Heart left ventricle (tissue), 16 donors: Measurements from ENCODE around the gene ZCCHC2. TPM values are rescaled to one million over a fixed set of nuclear protein-coding genes. Genes with fewer than 3 reads are reported as not detected.

Experiments used
- ATAC-seq, 4 donors: fragments of 200-7000 bp; cut with Tn5 transposase; one replicate each; pipeline ENCODE4 v1.9.1; 2020 to 2022; ENCODE audit warnings: moderate library complexity in 4 of 4, mild to moderate bottlenecking in 3 of 4, moderate number of reproducible peaks in 1 of 4
- DNase-seq, 5 donors: peaks; one replicate each; pipeline ENCODE4 v3.0.0-alpha.2; 2020
- H3K27ac ChIP-seq, 12 donors: fragments of 200-600 bp; sonication (generic) in 4 of 12; one replicate each; pipeline versions ENCODE4 v1.5.0 to v1.8.0; 2016 to 2022; ENCODE audit warnings: mild to moderate bottlenecking in 2 of 12
- H3K27me3 ChIP-seq, 9 donors: fragments of 200-600 bp; sonication (generic) in 2 of 9; one replicate each; pipeline versions ENCODE4 v1.5.1 to v1.8.0; 2016 to 2022; ENCODE audit warnings: mild to moderate bottlenecking in 3 of 9
- H3K36me3 ChIP-seq, 9 donors: fragments of 200-600 bp; sonication (generic) in 2 of 9; one replicate each; pipeline versions ENCODE4 v1.5.0 to v1.8.0; 2018 to 2022; ENCODE audit warnings: mild to moderate bottlenecking in 2 of 9
- H3K4me1 ChIP-seq, 12 donors: fragments of 200-600 bp; sonication (generic) in 4 of 12; one replicate each; pipeline versions ENCODE4 v1.5.0 to v1.8.0; 2016 to 2022; ENCODE audit warnings: mild to moderate bottlenecking in 3 of 12
- H3K4me3 ChIP-seq, 12 donors: fragments of 200-600 bp; sonication (generic) in 4 of 12; one replicate each; pipeline versions ENCODE4 v1.5.0 to v1.8.0; 2017 to 2022; ENCODE audit warnings: mild to moderate bottlenecking in 9 of 12, moderate library complexity in 4 of 12
- H3K9me3 ChIP-seq, 12 donors: fragments of 200-600 bp; sonication (generic) in 4 of 12; one replicate each; pipeline versions ENCODE4 v1.5.0 to v1.8.0; 2016 to 2022; ENCODE audit warnings: mild to moderate bottlenecking in 1 of 12
- POLR2A ChIP-seq, 2 donors: fragments of 450-650 bp; IDR thresholded peaks; one replicate each; pipeline ENCODE4 v1.6.1; 2017; ENCODE audit warnings: antibody characterized with exemption in 2 of 2, mild to moderate bottlenecking in 2 of 2, moderate library complexity in 2 of 2
- WGBS, 4 donors: extraction: QIAGEN DNeasy Blood & Tissue Kit in 2 of 4; methylation state at CpG; one replicate each; pipeline versions ENCODE4 v1.1.5 to v1.1.7; 2013 to 2018; 5-methylcytosine and 5-hydroxymethylcytosine counted together
- intact Hi-C, 10 donors: fragments of 100-400 bp; cut with DNase I; formaldehyde crosslinking; loops; one replicate each; pipeline versions ENCODE4 v1.11.1 to v1.14.2; 2022
- polyA plus RNA-seq, 2 donors: library from polyadenylated mRNA; stranded (reverse); fragments of 200-250 nt; gene quantifications; one replicate each; pipeline ENCODE4 v1.2.3, GENCODE V29; 2013
- total RNA-seq, 9 donors: library from RNA; depleted of rRNA in 2 of 9; stranded (reverse); fragments of >200 nt in 2 of 9; fragmentation: NEBNext Ultra II Directional in 3 of 9; extraction: Animal tissue kit (Norgen Biotek cat#: 25700) in 3 of 9; gene quantifications; one replicate each; pipeline versions ENCODE4 v1.1.0 to v1.2.4, GENCODE V29; 2016 to 2023
- TF ChIP-seq, protein P1 (sequence below), 12 donors: fragments of 200-600 bp; sonication (generic) in 4 of 12; IDR thresholded peaks; one replicate each; pipeline versions ENCODE4 v1.5.0 to v1.8.0; 2018 to 2022; ENCODE audit warnings: antibody characterized with exemption in 12 of 12, mild to moderate bottlenecking in 5 of 12
- donor health status: ischemic (EF 13 %, LVEDD 7.1; RV severe dilation, severe dysfunction).
- donor health status: healthy with polysubstance abuse.
- donor health status: DM: no; HTN: yes; CAD: no.
- donor health status: DM: no; HTN: no; CAD: no.
- donor health status: ischemic (EF 25% LVEDD 6.9; RV normal size, moderate dysfunction).
- donor health status: ischemic (EF 25% LVEDD 5.7; RV mildly dilated, moderate dysfunction).
- donor health status: healthy.
- donor health status: DM: yes; HTN: yes; CAD: no.
- donor health status: ischemic (EF 35%, LVEDD 5.7; RV mildly dilated, moderate dysfunction).
- donor health status: nonischemic (EF 11% LVEDD 7.7; RV severe dilation, severe dysfunction).
- donor health status: DM: yes; HTN: yes; CAD: no.
- donor health status: PGD.
- donor health status: ischemic (EF 29% LVEDD 5.4; RV normal size, mild dysfunction).
- donor health status: nonischemic (EF 23%, LVEDD 6.1; RV moderate dilation, normal function).

ZCCHC2 gene
- total and polyA plus RNA-seq, 11 donors, result 5.6 to 27.5 (median 18.6) TPM

DNA sequence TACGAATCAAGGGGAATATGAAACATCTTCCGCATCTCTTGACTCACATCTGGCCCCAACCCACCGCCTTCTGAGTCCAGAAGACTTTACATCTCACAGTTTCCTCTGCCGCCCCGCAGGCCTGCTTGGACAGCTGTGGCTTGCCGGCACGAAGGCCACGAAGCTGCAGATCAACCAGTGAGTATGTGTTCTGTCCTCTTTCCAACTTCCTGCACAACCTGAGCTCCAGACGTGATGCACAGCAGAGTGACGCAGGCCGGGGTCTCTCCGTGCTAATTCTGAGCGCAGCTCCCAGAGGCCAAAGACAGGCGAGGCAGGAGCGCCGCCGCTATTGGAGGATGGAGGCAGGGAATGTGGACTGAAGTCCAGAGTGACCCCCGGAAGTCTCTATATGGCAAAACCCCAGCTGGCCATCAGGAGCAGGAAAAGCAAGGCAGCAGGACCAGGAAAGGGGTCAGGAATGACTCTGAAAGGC is 93.5 kb downstream of the ZCCHC2 start:
- TF ChIP-seq, protein P1, sequence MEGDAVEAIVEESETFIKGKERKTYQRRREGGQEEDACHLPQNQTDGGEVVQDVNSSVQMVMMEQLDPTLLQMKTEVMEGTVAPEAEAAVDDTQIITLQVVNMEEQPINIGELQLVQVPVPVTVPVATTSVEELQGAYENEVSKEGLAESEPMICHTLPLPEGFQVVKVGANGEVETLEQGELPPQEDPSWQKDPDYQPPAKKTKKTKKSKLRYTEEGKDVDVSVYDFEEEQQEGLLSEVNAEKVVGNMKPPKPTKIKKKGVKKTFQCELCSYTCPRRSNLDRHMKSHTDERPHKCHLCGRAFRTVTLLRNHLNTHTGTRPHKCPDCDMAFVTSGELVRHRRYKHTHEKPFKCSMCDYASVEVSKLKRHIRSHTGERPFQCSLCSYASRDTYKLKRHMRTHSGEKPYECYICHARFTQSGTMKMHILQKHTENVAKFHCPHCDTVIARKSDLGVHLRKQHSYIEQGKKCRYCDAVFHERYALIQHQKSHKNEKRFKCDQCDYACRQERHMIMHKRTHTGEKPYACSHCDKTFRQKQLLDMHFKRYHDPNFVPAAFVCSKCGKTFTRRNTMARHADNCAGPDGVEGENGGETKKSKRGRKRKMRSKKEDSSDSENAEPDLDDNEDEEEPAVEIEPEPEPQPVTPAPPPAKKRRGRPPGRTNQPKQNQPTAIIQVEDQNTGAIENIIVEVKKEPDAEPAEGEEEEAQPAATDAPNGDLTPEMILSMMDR (IDR thresholded peaks at IDR 0.05), result no peak
- no peak for TF ChIP-seq POLR2A (IDR thresholded peaks at IDR 0.05)
- Histone ChIP-seq H3K27me3 (peaks cover 0 to 4% (median 0%) of the 10 kb centered on the region in 9 donors), H3K9me3 (no peaks in the 10 kb centered on the region), H3K4me3 (peak overlapping the region in 1 of 12 donors; percentile 13), H3K4me1 (peaks cover 0 to 22% (median 13%) of the 10 kb centered on the region in 12 donors), H3K36me3 (no peaks in the 10 kb centered on the region), H3K27ac (peak overlapping the region in 6 of 12 donors; percentile 30 to 64 (median 50))
- intact Hi-C loops, result loop anchor here in 1 of 10 donors (10.0 kb wide), 1 partner anchor 88 kb away; no protein-coding TSS in a partner anchor
- DNase-seq (peak in 4 of 5 donors; percentile 48 to 65 (median 56)), ATAC-seq (peak in 3 of 4 donors; percentile 33 to 75 (median 74))
- 63 to 74% (median 69%) methylated on average over 18 of the region's 18 CpGs for WGBS, 4 donors

DNA sequence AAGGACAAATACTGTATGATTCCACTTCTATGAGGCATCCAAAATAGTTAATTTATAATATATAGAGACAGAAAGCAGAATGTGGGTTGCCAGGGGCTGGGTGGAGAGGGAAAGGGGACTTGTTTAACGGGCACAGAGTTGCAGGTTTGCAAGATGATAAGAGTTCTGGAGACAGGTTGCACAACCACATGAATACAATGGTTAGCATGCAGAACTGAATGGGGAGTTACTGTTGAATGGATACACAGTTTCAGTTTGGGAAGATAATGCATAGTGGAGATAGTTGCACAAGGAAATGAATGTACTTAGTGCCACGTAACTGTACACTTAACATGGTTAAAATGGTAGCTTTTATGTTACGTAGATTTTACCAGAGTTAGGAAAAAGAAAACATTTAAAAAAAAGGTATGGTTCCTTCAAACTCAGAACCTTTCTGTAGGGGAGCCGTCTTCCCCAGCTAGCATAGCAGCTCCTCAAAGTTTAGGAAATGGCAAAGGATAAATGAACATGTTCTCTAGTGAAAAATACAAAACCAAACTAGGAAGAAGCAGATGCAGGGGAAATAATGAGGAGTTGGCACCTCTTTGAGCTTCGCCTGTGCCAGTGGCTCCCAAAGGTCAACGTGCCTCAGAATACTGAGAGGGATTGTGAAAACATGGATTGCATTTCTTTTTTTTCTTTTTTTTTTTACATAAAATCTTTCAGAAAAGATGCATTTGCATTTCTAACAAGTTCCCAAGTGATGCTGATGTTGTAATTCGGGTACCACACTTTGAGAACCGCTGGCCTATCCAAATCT is 95.2 kb downstream of the ZCCHC2 start:
- no peak for DNase-seq
- TF ChIP-seq, protein P1 (IDR thresholded peaks at IDR 0.05), result no peak
- TF ChIP-seq POLR2A (IDR thresholded peaks at IDR 0.05), result no peak
- no peaks in the 10 kb centered on the region for H3K27me3 ChIP-seq
- no peak overlapping the region for H3K27ac ChIP-seq
- ATAC-seq, result no peak
- H3K36me3 ChIP-seq, result no peaks in the 10 kb centered on the region
- H3K9me3 ChIP-seq, result no peaks in the 10 kb centered on the region
- intact Hi-C loops, result loop anchor here in 1 of 10 donors (10.0 kb wide), 1 partner anchor 87 kb away; no protein-coding TSS in a partner anchor
- 88 to 92% (median 89%) methylated on average over 8 of the region's 8 CpGs for WGBS, 4 donors
- peaks cover 0 to 17% (median 0%) of the 10 kb centered on the region in 12 donors for H3K4me1 ChIP-seq
- no peak overlapping the region for H3K4me3 ChIP-seq

DNA sequence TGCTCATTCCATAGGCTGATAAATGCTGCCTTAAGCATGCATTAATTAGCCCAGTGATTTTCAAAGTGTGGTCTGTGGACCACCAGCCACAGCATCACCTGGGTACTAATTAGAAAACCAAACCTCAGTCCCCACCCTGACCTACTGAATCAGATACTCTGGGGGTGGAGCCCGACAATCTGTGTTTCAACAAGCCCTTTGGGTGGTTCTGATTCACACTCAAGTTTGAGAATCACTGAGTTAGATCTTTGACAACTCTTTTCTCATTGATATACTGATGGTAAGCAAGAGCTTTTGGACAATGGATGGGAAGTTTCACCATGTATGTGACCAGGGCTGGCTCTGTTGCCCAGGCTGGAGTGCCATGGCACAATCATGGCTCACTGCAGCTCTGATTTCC is 95.9 kb downstream of the ZCCHC2 start:
- Histone ChIP-seq H3K4me3 (no peak overlapping the region), H3K36me3 (no peaks in the 10 kb centered on the region), H3K27ac (no peak overlapping the region), H3K27me3 (no peaks in the 10 kb centered on the region), H3K9me3 (no peaks in the 10 kb centered on the region), H3K4me1 (peaks cover 0 to 17% (median 0%) of the 10 kb centered on the region in 12 donors)
- TF ChIP-seq POLR2A (IDR thresholded peaks at IDR 0.05), result no peak
- TF ChIP-seq, protein P1 (IDR thresholded peaks at IDR 0.05), result no peak
- 63 to 100% (median 92%) methylated on average over 1 of the region's 1 CpG for WGBS, 4 donors
- intact Hi-C loops, result loop anchor here in 1 of 10 donors (10.0 kb wide), 1 partner anchor 86 kb away; no protein-coding TSS in a partner anchor
- no peak for ATAC-seq
- no peak for DNase-seq

DNA sequence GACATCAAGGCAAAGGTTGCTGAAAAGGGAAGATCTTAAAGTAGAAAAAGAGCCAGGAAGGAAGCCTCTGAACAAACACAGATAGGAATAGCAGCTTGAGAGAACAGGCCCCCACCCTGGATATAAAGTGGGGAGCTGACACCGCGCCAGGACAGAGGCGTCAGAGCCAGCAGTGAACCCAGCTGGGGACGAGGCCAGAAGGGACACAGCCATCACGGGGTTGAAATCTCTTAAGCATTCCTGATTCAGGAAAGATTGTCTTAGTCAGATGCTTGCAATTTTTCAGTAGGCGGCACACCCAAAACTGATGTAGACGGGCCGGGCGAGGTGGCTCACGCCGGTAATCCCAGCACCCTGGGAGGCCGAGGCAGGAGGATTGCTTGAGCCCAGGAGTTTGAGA is 98.7 kb downstream of the ZCCHC2 start:
- Histone ChIP-seq H3K4me1 (peaks cover 0 to 32% (median 11%) of the 10 kb centered on the region in 12 donors), H3K27me3 (no peaks in the 10 kb centered on the region), H3K4me3 (no peak overlapping the region), H3K27ac (peak overlapping the region in 11 of 12 donors; percentile 26 to 80 (median 72)), H3K9me3 (peaks cover 0 to 5% (median 0%) of the 10 kb centered on the region in 12 donors), H3K36me3 (no peaks in the 10 kb centered on the region)
- peak in 1 of 2 donors; percentile 14 for TF ChIP-seq POLR2A (IDR thresholded peaks at IDR 0.05)
- TF ChIP-seq, protein P1 (IDR thresholded peaks at IDR 0.05), result no peak
- DNase-seq (peak; percentile 61 to 80 (median 75)), ATAC-seq (peak; percentile 57 to 90 (median 83))
- 40 to 63% (median 52%) methylated on average over 12 of the region's 12 CpGs for WGBS, 4 donors
- intact Hi-C loops, result loop anchor here in 1 of 10 donors (10.0 kb wide), 1 partner anchor 93 kb away; the partner anchor contains the start of gene PHLPP1
